WTC11 (cell line): ENCODE data around the gene ALKBH4.
"Not testable (repeated sequence)": the region's sequence is repeated elsewhere in the genome, so short reads cannot be mapped to it uniquely, and the experiment has no call there.

Source experiments
- E2F1 ChIP-seq: sonication (generic); formaldehyde crosslinking; IDR thresholded peaks from 2 replicates; pipeline ENCODE4 v1.8.0; 2022; ENCODE audit warnings: mild to moderate bottlenecking, missing genetic modification reagents
- ZBTB21 ChIP-seq: sonication (generic); formaldehyde crosslinking; IDR thresholded peaks from 2 replicates; pipeline ENCODE4 v1.8.1; 2023; ENCODE audit warnings: mild to moderate bottlenecking, missing genetic modification reagents, borderline replicate concordance
- TF ChIP-seq, protein P1 (sequence below): sonication (generic); formaldehyde crosslinking; IDR thresholded peaks from 2 replicates; pipeline ENCODE4 v1.8.1; 2023; ENCODE audit warnings: mild to moderate bottlenecking, missing genetic modification reagents

DNA sequence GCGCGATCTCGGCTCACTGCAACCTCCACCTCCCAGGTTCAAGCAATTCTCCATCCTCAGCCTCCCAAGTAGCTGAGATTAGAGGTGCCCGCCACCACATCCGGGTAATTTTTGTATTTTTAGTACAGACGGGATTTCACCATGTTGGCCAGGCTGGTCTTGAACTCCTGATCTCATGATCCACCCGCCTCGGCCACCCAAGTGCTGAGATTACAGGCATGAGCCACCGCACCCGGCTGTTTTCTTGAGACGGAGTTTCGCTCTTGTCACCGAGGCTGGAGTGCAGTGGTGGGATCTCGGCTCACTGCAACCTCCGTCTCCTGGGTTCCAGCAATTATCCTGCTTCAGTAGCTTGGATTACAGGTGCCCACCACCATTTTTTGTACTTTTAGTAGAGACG is 33.7 kb upstream of the ALKBH4 start:
- TF ChIP-seq, protein P1, sequence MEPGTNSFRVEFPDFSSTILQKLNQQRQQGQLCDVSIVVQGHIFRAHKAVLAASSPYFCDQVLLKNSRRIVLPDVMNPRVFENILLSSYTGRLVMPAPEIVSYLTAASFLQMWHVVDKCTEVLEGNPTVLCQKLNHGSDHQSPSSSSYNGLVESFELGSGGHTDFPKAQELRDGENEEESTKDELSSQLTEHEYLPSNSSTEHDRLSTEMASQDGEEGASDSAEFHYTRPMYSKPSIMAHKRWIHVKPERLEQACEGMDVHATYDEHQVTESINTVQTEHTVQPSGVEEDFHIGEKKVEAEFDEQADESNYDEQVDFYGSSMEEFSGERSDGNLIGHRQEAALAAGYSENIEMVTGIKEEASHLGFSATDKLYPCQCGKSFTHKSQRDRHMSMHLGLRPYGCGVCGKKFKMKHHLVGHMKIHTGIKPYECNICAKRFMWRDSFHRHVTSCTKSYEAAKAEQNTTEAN (CRISPR knock-in tag), result not testable (repeated sequence)
- TF ChIP-seq E2F1, ZBTB21 (CRISPR knock-in tag): not testable (repeated sequence)
